ENCODE measurements around the gene MRPS22. TPM values are rescaled to one million over a fixed set of nuclear protein-coding genes. Genes with fewer than 3 reads are reported as not detected.

The MRPS22 gene
- total RNA-seq, 1 donor from 2014 or later = 43.0 TPM

GRCh38 chr3:139358841-139359562, 15.2 kb downstream of the MRPS22 start:
- Mint-ChIP-seq H3K4me1 (ENCODE audit: unreplicated experiment) (no peaks in the 10 kb centered on the region), H3K4me3 (no peak overlapping the region), H3K36me3 (peaks cover 47% of the 10 kb centered on the region), H3K9me3 (no peaks in the 10 kb centered on the region), H3K27me3 (no peaks in the 10 kb centered on the region), H3K27ac (no peak overlapping the region)
- TF ChIP-seq, protein P1, sequence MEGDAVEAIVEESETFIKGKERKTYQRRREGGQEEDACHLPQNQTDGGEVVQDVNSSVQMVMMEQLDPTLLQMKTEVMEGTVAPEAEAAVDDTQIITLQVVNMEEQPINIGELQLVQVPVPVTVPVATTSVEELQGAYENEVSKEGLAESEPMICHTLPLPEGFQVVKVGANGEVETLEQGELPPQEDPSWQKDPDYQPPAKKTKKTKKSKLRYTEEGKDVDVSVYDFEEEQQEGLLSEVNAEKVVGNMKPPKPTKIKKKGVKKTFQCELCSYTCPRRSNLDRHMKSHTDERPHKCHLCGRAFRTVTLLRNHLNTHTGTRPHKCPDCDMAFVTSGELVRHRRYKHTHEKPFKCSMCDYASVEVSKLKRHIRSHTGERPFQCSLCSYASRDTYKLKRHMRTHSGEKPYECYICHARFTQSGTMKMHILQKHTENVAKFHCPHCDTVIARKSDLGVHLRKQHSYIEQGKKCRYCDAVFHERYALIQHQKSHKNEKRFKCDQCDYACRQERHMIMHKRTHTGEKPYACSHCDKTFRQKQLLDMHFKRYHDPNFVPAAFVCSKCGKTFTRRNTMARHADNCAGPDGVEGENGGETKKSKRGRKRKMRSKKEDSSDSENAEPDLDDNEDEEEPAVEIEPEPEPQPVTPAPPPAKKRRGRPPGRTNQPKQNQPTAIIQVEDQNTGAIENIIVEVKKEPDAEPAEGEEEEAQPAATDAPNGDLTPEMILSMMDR (conservative IDR thresholded peaks at IDR 0.05) = no peak
- DNase-seq (ENCODE audit: extremely low spot score, unreplicated experiment) = no peak

DNA sequence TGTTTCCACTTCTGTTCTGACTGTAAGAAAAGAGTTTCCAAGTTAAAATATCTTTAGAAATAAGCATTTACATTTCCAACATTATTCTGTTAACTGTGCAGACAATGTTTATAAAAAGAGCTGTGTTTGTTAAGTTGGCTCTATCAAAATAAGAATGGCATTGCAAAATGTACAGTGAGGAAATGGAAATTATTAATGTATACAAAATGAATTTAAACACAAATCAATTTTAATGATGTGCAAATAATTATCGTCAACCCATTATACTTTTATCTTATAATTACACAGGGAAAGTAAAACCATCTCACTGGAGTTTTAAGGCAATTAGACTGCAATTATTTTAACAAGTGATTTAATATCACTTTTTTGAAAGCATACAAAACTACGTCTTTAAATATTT, 17.5 kb downstream of the MRPS22 start:
- Mint-ChIP-seq H3K27me3 (no peaks in the 10 kb centered on the region), H3K4me1 (ENCODE audit: unreplicated experiment) (no peaks in the 10 kb centered on the region), H3K9me3 (no peaks in the 10 kb centered on the region), H3K4me3 (no peak overlapping the region), H3K27ac (no peak overlapping the region), H3K36me3 (peaks cover 51% of the 10 kb centered on the region)
- TF ChIP-seq, protein P1 (conservative IDR thresholded peaks at IDR 0.05) = no peak
- no peak for DNase-seq (ENCODE audit: extremely low spot score, unreplicated experiment)

DNA sequence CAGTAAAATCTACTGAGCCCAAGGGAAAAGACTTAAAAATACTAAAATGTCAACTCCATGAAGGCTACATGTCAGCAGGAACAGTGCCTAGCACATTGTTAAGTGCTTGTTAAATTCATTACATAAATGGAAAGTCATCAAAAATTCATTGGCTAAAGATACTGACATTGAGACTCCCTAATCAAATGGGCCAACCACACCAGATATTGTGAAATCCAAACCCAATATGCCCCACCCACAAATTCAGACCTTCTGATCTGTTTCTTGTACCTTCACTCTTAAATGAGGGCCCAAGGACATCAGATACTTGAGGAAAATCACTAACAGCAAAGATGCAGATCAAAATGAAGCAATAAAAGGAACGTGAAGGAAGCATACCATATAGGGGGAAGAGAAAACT, 20.7 kb downstream of the MRPS22 start:
- Mint-ChIP-seq H3K36me3 (peaks cover 50% of the 10 kb centered on the region), H3K4me3 (no peak overlapping the region), H3K27me3 (no peaks in the 10 kb centered on the region), H3K27ac (no peak overlapping the region), H3K4me1 (ENCODE audit: unreplicated experiment) (no peaks in the 10 kb centered on the region), H3K9me3 (no peaks in the 10 kb centered on the region)
- no peak for DNase-seq (ENCODE audit: extremely low spot score, unreplicated experiment)
- TF ChIP-seq, protein P1 (conservative IDR thresholded peaks at IDR 0.05) = no peak

- Mint-ChIP-seq H3K27me3 (no peaks in the 10 kb centered on the region), H3K36me3 (peaks cover 45% of the 10 kb centered on the region), H3K27ac (no peak overlapping the region), H3K9me3 (no peaks in the 10 kb centered on the region), H3K4me3 (no peak overlapping the region), H3K4me1 (ENCODE audit: unreplicated experiment) (no peaks in the 10 kb centered on the region)
- TF ChIP-seq, protein P1 (conservative IDR thresholded peaks at IDR 0.05) = no peak
- no peak for DNase-seq (ENCODE audit: extremely low spot score, unreplicated experiment)
Observed at GRCh38 chr3:139374099-139374498, 30.3 kb downstream of the MRPS22 start.

- no peaks in the 10 kb centered on the region for H3K27me3 Mint-ChIP-seq
- H3K27ac Mint-ChIP-seq = no peak overlapping the region
- TF ChIP-seq, protein P1 (conservative IDR thresholded peaks at IDR 0.05) = no peak
- peaks cover 35% of the 10 kb centered on the region for H3K36me3 Mint-ChIP-seq
- no peak for DNase-seq (ENCODE audit: extremely low spot score, unreplicated experiment)
- no peaks in the 10 kb centered on the region for H3K4me1 Mint-ChIP-seq (ENCODE audit: unreplicated experiment)
- no peaks in the 10 kb centered on the region for H3K9me3 Mint-ChIP-seq
- no peak overlapping the region for H3K4me3 Mint-ChIP-seq
Observed at GRCh38 chr3:139377378-139377777, 33.6 kb downstream of the MRPS22 start.
